GM23338 (cell line): Measurements from ENCODE around the gene SDHB. TPM values are rescaled to one million over a fixed set of nuclear protein-coding genes. Genes with fewer than 3 reads are reported as not detected.

Experiments
- ATAC-seq: fragments of 200-7000 bp; cut with Tn5 transposase; 3 replicates; pipeline ENCODE4 v1.9.1; 2020
- DNase-seq: peaks from one replicate; pipeline ENCODE4 v3.0.0-alpha.2; 2015; ENCODE audit warnings: low spot score
- H2AFZ ChIP-seq: fragments of 200-600 bp; sonication (generic); 2 replicates; pipeline ENCODE4 v1.8.0; 2016; ENCODE audit warnings: antibody characterized with exemption, mild to moderate bottlenecking, moderate library complexity
- H3F3A ChIP-seq: fragments of 200-600 bp; sonication (generic); replicated peaks from 2 replicates; pipeline ENCODE4 v1.8.0; 2017; ENCODE audit warnings: antibody characterized with exemption, mixed run types, low read depth
- H3K27ac ChIP-seq: fragments of 200-600 bp; sonication (generic); 2 replicates; pipeline ENCODE4 v1.6.1; 2016; ENCODE audit warnings: low read depth
- H3K27me3 ChIP-seq: fragments of 200-600 bp; sonication (generic); 2 replicates; pipeline ENCODE4 v1.8.0; 2016; ENCODE audit warnings: mild to moderate bottlenecking, mixed run types, moderate library complexity; ENCODE audit not compliant: insufficient read depth
- H3K36me3 ChIP-seq: fragments of 200-600 bp; sonication (generic); 2 replicates; pipeline ENCODE4 v1.8.0; 2016; ENCODE audit warnings: mild to moderate bottlenecking; ENCODE audit not compliant: insufficient read depth
- H3K4me1 ChIP-seq: fragments of 200-600 bp; sonication (generic); 2 replicates; pipeline ENCODE4 v1.8.0; 2016; ENCODE audit warnings: mild to moderate bottlenecking, moderate library complexity; ENCODE audit not compliant: insufficient read depth
- H3K4me2 ChIP-seq: fragments of 200-600 bp; sonication (generic); 2 replicates; pipeline ENCODE4 v1.7.1; 2017; ENCODE audit warnings: mixed run types
- H3K4me3 ChIP-seq: fragments of 200-600 bp; sonication (generic); 2 replicates; pipeline ENCODE4 v1.6.1; 2016; ENCODE audit warnings: mixed run types
- H3K79me2 ChIP-seq: fragments of 200-600 bp; sonication (generic); replicated peaks from 2 replicates; pipeline ENCODE4 v1.8.0; 2017; ENCODE audit warnings: mild to moderate bottlenecking; ENCODE audit not compliant: insufficient read depth
- H3K9me2 ChIP-seq: fragments of 200-600 bp; sonication (generic); 2 replicates; pipeline ENCODE4 v1.8.0; 2017; ENCODE audit not compliant: insufficient read depth
- H4K20me1 ChIP-seq: fragments of 200-600 bp; sonication (generic); replicated peaks from 2 replicates; pipeline ENCODE4 v1.8.0; 2017; ENCODE audit warnings: mild to moderate bottlenecking; ENCODE audit not compliant: insufficient read depth
- H3K27ac Mint-ChIP-seq: 2 replicates; pipeline ENCODE4 v1.8.0; 2020; ENCODE audit warnings: inconsistent platforms, mild to moderate bottlenecking, moderate library complexity, mixed read lengths
- H3K27me3 Mint-ChIP-seq: 3 replicates; pipeline ENCODE4 v1.8.0; 2022; ENCODE audit warnings: low read depth, mild to moderate bottlenecking, moderate library complexity, mixed read lengths, inconsistent platforms; ENCODE audit not compliant: insufficient read depth, poor library complexity
- H3K36me3 Mint-ChIP-seq: 3 replicates; pipeline ENCODE4 v1.8.0; 2021; ENCODE audit warnings: low read depth, mild to moderate bottlenecking, inconsistent platforms, moderate library complexity, mixed read lengths
- H3K4me1 Mint-ChIP-seq: 3 replicates; pipeline ENCODE4 v1.8.0; 2020; ENCODE audit warnings: mild to moderate bottlenecking, inconsistent platforms, mixed read lengths
- H3K4me3 Mint-ChIP-seq: 3 replicates; pipeline ENCODE4 v1.8.0; 2021; ENCODE audit warnings: moderate library complexity, mild to moderate bottlenecking, inconsistent platforms, mixed read lengths
- H3K9me3 Mint-ChIP-seq: 3 replicates; pipeline ENCODE4 v1.8.0; 2020; ENCODE audit warnings: moderate library complexity, mild to moderate bottlenecking, inconsistent platforms, mixed read lengths
- CREB1 ChIP-seq: fragments of 250-450 bp; sonication (Bioruptor Pico); IDR thresholded peaks from 2 replicates; pipeline ENCODE4 v1.5.0; 2020; ENCODE audit warnings: low read depth, mild to moderate bottlenecking, moderate library complexity
- EZH2 ChIP-seq: fragments of 200-600 bp; sonication (generic); IDR thresholded peaks from one replicate; pipeline ENCODE4 v1.8.0; 2017; ENCODE audit warnings: antibody characterized with exemption, mild to moderate bottlenecking, low read depth; ENCODE audit not compliant: unreplicated experiment
- EZH2phosphoT487 ChIP-seq: fragments of 200-600 bp; sonication (generic); IDR thresholded peaks from one replicate; pipeline ENCODE4 v1.8.1; 2018; ENCODE audit warnings: antibody characterized with exemption; ENCODE audit not compliant: unreplicated experiment
- JUNB ChIP-seq: IDR thresholded peaks from one replicate; pipeline ENCODE4 v1.6.1; 2016; ENCODE audit warnings: antibody characterized with exemption; ENCODE audit not compliant: unreplicated experiment
- NANOG ChIP-seq: IDR thresholded peaks from 2 replicates; pipeline ENCODE4 v1.6.1; 2016; ENCODE audit warnings: antibody characterized with exemption, borderline replicate concordance
- POLR2AphosphoS5 ChIP-seq: IDR thresholded peaks from 2 replicates; pipeline ENCODE4 v1.6.1; 2016; ENCODE audit warnings: antibody characterized with exemption, low read depth
- STAT1 ChIP-seq: IDR thresholded peaks from one replicate; pipeline ENCODE4 v1.6.1; 2016; ENCODE audit warnings: antibody characterized with exemption; ENCODE audit not compliant: unreplicated experiment
- ZNF114 ChIP-seq: fragments of 250-450 bp; sonication (Bioruptor Pico); IDR thresholded peaks from 2 replicates; pipeline ENCODE4 v1.5.0; 2020; ENCODE audit warnings: mild to moderate bottlenecking, moderate library complexity
- polyA plus RNA-seq: library from polyadenylated mRNA; unstranded; fragments of >200 nt; fragmentation: Nextera tagmentation; extraction: Ambion mirVana; gene quantifications from 2 replicates; pipeline ENCODE4 v1.2.1, GENCODE V29; 2016
- total RNA-seq: library from RNA; depleted of rRNA; stranded (reverse); fragments of >200 nt; shearing (Covaris generic); gene quantifications from 2 replicates; pipeline ENCODE4 v1.2.3, GENCODE V29; 2014
- TF ChIP-seq, protein P1 (sequence below): IDR thresholded peaks from one replicate; pipeline ENCODE4 v1.6.1; 2018; ENCODE audit warnings: antibody characterized with exemption; ENCODE audit not compliant: unreplicated experiment
- TF ChIP-seq, protein P2 (sequence below): fragments of 250-450 bp; sonication (Bioruptor Pico); IDR thresholded peaks from 2 replicates; pipeline ENCODE4 v1.5.0; 2020; ENCODE audit warnings: mild to moderate bottlenecking, moderate library complexity
- TF ChIP-seq, protein P3 (sequence below): IDR thresholded peaks from 2 replicates; pipeline ENCODE4 v1.6.1; 2016; ENCODE audit warnings: antibody characterized with exemption
- TF ChIP-seq, protein P4 (sequence below), 2 experiments: fragments of 200-600 bp in 1 of 2; sonication (generic) in 1 of 2; conservative IDR thresholded peaks; 2 replicates each; pipeline versions ENCODE4 v1.5.1 to v1.6.1; 2016 to 2017; ENCODE audit warnings: antibody characterized with exemption in 2 of 2, low read depth in 2 of 2, mild to moderate bottlenecking in 2 of 2, moderate library complexity in 1 of 2

SDHB gene
- total and polyA plus RNA-seq, 2 experiments from 2014 or later: 72.8 to 112 TPM

DNA sequence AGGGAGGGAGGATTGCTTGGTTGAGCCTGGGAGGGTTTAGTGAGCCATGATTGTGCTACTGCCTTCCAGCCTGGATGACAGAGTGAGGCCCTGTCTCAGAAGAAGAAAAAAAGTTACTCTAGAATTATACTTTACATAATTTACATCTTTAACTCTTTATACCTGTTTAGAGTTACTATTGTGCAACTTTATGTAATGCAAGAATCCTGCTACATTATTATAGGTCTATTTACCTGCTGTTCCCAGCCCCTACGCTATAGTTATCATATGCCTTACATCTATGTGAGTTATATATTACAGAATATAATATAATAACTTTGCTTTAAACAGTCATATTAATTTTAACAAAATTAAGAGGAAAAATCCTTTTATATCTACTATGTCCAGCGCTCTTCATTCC is 14.3 kb downstream of the SDHB start (continued):
- TF ChIP-seq, protein P1, sequence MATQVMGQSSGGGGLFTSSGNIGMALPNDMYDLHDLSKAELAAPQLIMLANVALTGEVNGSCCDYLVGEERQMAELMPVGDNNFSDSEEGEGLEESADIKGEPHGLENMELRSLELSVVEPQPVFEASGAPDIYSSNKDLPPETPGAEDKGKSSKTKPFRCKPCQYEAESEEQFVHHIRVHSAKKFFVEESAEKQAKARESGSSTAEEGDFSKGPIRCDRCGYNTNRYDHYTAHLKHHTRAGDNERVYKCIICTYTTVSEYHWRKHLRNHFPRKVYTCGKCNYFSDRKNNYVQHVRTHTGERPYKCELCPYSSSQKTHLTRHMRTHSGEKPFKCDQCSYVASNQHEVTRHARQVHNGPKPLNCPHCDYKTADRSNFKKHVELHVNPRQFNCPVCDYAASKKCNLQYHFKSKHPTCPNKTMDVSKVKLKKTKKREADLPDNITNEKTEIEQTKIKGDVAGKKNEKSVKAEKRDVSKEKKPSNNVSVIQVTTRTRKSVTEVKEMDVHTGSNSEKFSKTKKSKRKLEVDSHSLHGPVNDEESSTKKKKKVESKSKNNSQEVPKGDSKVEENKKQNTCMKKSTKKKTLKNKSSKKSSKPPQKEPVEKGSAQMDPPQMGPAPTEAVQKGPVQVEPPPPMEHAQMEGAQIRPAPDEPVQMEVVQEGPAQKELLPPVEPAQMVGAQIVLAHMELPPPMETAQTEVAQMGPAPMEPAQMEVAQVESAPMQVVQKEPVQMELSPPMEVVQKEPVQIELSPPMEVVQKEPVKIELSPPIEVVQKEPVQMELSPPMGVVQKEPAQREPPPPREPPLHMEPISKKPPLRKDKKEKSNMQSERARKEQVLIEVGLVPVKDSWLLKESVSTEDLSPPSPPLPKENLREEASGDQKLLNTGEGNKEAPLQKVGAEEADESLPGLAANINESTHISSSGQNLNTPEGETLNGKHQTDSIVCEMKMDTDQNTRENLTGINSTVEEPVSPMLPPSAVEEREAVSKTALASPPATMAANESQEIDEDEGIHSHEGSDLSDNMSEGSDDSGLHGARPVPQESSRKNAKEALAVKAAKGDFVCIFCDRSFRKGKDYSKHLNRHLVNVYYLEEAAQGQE: no peak
- TF ChIP-seq POLR2AphosphoS5 (no peak), ZNF114 (CRISPR knock-in tag) (no peak), JUNB (no peak), EZH2 (no peak)

DNA sequence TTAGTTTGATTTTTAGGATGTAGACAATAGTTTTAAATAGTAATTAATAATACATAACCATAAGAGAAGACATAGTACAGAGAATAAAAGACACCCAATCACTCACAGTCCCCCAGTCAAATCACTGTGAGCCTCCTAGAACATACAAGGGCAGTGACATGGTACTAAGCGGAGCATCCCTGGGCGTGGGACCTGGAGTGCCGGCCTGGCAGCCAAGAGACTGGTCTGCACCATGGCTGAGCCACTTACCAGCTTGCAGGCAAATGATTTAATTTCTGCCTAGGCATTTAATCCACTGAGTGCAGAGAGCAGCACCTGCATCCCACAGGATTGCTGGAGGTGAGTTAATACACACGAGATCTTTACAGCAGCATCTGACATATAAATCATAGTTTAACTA is 20.4 kb downstream of the SDHB start:
- Histone ChIP-seq H3K27ac (no peak overlapping the region), H3K27me3 (no peaks in the 10 kb centered on the region), H3F3A (no peaks in the 10 kb centered on the region), H3K36me3 (peaks cover 7% of the 10 kb centered on the region; the same call in 1 of the 2 replicates), H3K4me3 (no peak overlapping the region), H4K20me1 (peaks cover 6% of the 10 kb centered on the region; the same call in 1 of the 2 replicates), H3K4me2 (no peak overlapping the region), H3K79me2 (peaks cover 7% of the 10 kb centered on the region; the same call in 1 of the 2 replicates), H2AFZ (no peak overlapping the region), H3K4me1 (peaks cover 12% of the 10 kb centered on the region), H3K9me2 (no peaks in the 10 kb centered on the region)
- ATAC-seq (no peak), DNase-seq (no peak)
- H3K27me3 Mint-ChIP-seq: no peaks in the 10 kb centered on the region
- H3K27ac Mint-ChIP-seq: no peak overlapping the region
- H3K4me3 Mint-ChIP-seq: no peak overlapping the region
- no peaks in the 10 kb centered on the region for H3K4me1 Mint-ChIP-seq
- peaks cover 22% of the 10 kb centered on the region for H3K36me3 Mint-ChIP-seq
- H3K9me3 Mint-ChIP-seq: no peaks in the 10 kb centered on the region
- TF ChIP-seq JUNB (no peak), ZNF114 (CRISPR knock-in tag) (no peak), EZH2phosphoT487 (no peak), EZH2 (no peak), CREB1 (CRISPR knock-in tag) (no peak), NANOG (no peak), STAT1 (no peak), POLR2AphosphoS5 (no peak)
- TF ChIP-seq, protein P2, sequence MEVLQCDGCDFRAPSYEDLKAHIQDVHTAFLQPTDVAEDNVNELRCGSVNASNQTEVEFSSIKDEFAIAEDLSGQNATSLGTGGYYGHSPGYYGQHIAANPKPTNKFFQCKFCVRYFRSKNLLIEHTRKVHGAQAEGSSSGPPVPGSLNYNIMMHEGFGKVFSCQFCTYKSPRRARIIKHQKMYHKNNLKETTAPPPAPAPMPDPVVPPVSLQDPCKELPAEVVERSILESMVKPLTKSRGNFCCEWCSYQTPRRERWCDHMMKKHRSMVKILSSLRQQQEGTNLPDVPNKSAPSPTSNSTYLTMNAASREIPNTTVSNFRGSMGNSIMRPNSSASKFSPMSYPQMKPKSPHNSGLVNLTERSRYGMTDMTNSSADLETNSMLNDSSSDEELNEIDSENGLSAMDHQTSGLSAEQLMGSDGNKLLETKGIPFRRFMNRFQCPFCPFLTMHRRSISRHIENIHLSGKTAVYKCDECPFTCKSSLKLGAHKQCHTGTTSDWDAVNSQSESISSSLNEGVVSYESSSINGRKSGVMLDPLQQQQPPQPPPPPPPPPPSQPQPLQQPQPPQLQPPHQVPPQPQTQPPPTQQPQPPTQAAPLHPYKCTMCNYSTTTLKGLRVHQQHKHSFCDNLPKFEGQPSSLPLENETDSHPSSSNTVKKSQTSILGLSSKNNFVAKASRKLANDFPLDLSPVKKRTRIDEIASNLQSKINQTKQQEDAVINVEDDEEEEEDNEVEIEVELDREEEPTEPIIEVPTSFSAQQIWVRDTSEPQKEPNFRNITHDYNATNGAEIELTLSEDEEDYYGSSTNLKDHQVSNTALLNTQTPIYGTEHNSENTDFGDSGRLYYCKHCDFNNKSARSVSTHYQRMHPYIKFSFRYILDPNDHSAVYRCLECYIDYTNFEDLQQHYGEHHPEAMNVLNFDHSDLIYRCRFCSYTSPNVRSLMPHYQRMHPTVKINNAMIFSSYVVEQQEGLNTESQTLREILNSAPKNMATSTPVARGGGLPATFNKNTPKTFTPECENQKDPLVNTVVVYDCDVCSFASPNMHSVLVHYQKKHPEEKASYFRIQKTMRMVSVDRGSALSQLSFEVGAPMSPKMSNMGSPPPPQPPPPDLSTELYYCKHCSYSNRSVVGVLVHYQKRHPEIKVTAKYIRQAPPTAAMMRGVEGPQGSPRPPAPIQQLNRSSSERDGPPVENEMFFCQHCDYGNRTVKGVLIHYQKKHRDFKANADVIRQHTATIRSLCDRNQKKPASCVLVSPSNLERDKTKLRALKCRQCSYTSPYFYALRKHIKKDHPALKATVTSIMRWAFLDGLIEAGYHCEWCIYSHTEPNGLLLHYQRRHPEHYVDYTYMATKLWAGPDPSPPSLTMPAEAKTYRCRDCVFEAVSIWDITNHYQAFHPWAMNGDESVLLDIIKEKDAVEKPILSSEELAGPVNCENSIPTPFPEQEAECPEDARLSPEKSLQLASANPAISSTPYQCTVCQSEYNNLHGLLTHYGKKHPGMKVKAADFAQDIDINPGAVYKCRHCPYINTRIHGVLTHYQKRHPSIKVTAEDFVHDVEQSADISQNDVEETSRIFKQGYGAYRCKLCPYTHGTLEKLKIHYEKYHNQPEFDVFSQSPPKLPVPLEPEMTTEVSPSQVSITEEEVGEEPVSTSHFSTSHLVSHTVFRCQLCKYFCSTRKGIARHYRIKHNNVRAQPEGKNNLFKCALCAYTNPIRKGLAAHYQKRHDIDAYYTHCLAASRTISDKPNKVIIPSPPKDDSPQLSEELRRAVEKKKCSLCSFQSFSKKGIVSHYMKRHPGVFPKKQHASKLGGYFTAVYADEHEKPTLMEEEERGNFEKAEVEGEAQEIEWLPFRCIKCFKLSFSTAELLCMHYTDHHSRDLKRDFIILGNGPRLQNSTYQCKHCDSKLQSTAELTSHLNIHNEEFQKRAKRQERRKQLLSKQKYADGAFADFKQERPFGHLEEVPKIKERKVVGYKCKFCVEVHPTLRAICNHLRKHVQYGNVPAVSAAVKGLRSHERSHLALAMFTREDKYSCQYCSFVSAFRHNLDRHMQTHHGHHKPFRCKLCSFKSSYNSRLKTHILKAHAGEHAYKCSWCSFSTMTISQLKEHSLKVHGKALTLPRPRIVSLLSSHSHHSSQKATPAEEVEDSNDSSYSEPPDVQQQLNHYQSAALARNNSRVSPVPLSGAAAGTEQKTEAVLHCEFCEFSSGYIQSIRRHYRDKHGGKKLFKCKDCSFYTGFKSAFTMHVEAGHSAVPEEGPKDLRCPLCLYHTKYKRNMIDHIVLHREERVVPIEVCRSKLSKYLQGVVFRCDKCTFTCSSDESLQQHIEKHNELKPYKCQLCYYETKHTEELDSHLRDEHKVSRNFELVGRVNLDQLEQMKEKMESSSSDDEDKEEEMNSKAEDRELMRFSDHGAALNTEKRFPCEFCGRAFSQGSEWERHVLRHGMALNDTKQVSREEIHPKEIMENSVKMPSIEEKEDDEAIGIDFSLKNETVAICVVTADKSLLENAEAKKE (CRISPR knock-in tag): no peak
- TF ChIP-seq, protein P3, sequence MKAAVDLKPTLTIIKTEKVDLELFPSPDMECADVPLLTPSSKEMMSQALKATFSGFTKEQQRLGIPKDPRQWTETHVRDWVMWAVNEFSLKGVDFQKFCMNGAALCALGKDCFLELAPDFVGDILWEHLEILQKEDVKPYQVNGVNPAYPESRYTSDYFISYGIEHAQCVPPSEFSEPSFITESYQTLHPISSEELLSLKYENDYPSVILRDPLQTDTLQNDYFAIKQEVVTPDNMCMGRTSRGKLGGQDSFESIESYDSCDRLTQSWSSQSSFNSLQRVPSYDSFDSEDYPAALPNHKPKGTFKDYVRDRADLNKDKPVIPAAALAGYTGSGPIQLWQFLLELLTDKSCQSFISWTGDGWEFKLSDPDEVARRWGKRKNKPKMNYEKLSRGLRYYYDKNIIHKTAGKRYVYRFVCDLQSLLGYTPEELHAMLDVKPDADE: no peak
- TF ChIP-seq, protein P4, sequence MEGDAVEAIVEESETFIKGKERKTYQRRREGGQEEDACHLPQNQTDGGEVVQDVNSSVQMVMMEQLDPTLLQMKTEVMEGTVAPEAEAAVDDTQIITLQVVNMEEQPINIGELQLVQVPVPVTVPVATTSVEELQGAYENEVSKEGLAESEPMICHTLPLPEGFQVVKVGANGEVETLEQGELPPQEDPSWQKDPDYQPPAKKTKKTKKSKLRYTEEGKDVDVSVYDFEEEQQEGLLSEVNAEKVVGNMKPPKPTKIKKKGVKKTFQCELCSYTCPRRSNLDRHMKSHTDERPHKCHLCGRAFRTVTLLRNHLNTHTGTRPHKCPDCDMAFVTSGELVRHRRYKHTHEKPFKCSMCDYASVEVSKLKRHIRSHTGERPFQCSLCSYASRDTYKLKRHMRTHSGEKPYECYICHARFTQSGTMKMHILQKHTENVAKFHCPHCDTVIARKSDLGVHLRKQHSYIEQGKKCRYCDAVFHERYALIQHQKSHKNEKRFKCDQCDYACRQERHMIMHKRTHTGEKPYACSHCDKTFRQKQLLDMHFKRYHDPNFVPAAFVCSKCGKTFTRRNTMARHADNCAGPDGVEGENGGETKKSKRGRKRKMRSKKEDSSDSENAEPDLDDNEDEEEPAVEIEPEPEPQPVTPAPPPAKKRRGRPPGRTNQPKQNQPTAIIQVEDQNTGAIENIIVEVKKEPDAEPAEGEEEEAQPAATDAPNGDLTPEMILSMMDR (conservative IDR thresholded peaks at IDR 0.05; ENCODE audit: low read depth in 2 of 2): no peak
